OCI-LY1 (cell line): ENCODE data around the gene TTLL9.

ENCODE experiments used
- H2AFZ ChIP-seq: fragments of 200-600 bp; sonication (generic), shearing (Covaris generic); 2 replicates; pipeline ENCODE4 v1.6.0; 2014; ENCODE audit warnings: antibody characterized with exemption, mild to moderate bottlenecking, low read length
- H3F3A ChIP-seq: fragments of 200-600 bp; sonication (generic), shearing (Covaris generic); 2 replicates; pipeline ENCODE4 v1.6.0; 2014; ENCODE audit warnings: mild to moderate bottlenecking, antibody characterized with exemption, low read length, moderate library complexity; ENCODE audit not compliant: insufficient read depth
- H3K27ac ChIP-seq: fragments of 200-600 bp; sonication (generic); 2 replicates; pipeline ENCODE4 v1.5.1; 2014; ENCODE audit warnings: low read length, mixed run types, mild to moderate bottlenecking, low read depth; ENCODE audit not compliant: poor library complexity, severe bottlenecking
- H3K27me3 ChIP-seq: fragments of 200-600 bp; sonication (generic); 2 replicates; pipeline ENCODE4 v1.6.0; 2014; ENCODE audit warnings: antibody characterized with exemption, mild to moderate bottlenecking, low read length, moderate library complexity; ENCODE audit not compliant: insufficient read depth
- H3K36me3 ChIP-seq: fragments of 200-600 bp; sonication (generic); 2 replicates; pipeline ENCODE4 v1.6.1; 2014; ENCODE audit warnings: mild to moderate bottlenecking, antibody characterized with exemption, low read length, moderate library complexity, mixed read lengths; ENCODE audit not compliant: insufficient read depth
- H3K4me1 ChIP-seq: fragments of 200-600 bp; sonication (generic); 2 replicates; pipeline ENCODE4 v1.5.1; 2014; ENCODE audit warnings: mild to moderate bottlenecking, low read length, moderate library complexity; ENCODE audit not compliant: insufficient read depth, severe bottlenecking
- H3K4me2 ChIP-seq: fragments of 200-600 bp; sonication (generic), shearing (Covaris generic); 2 replicates; pipeline ENCODE4 v1.6.1; 2014; ENCODE audit warnings: low read length
- H3K4me3 ChIP-seq: fragments of 200-600 bp; sonication (generic); 2 replicates; pipeline ENCODE4 v1.5.1; 2014; ENCODE audit warnings: low read length, low read depth, mild to moderate bottlenecking, mixed read lengths; ENCODE audit not compliant: poor library complexity, severe bottlenecking
- H3K79me2 ChIP-seq: fragments of 200-600 bp; shearing (Covaris generic); 2 replicates; pipeline ENCODE4 v1.6.1; 2016; ENCODE audit warnings: mixed run types, low read length, mixed read lengths; ENCODE audit not compliant: insufficient read depth
- H3K9ac ChIP-seq: fragments of 200-600 bp; sonication (generic), shearing (Covaris generic); 2 replicates; pipeline ENCODE4 v1.6.1; 2014; ENCODE audit warnings: mild to moderate bottlenecking, low read length, mixed read lengths
- H3K9me2 ChIP-seq: fragments of 200-600 bp; sonication (generic), shearing (Covaris generic); 2 replicates; pipeline ENCODE4 v1.6.1; 2014; ENCODE audit warnings: low read depth, mild to moderate bottlenecking, low read length, mixed read lengths
- H3K9me3 ChIP-seq: fragments of 200-600 bp; shearing (Covaris generic); 2 replicates; pipeline ENCODE4 v1.6.1; 2014; ENCODE audit warnings: low read length, mixed read lengths
- H4K20me1 ChIP-seq: fragments of 200-600 bp; sonication (generic), shearing (Covaris generic); 2 replicates; pipeline ENCODE4 v1.6.0; 2016; ENCODE audit warnings: mild to moderate bottlenecking, low read length; ENCODE audit not compliant: insufficient read depth
- CTCF ChIP-seq: fragments of 200-600 bp; sonication (generic), shearing (Covaris generic); IDR thresholded peaks from 2 replicates; pipeline ENCODE4 v1.5.1; 2017; ENCODE audit warnings: mild to moderate bottlenecking, antibody characterized with exemption, low read length, moderate library complexity, mixed read lengths
- EZH2 ChIP-seq: fragments of 200-600 bp; sonication (generic), shearing (Covaris generic); IDR thresholded peaks from 2 replicates; pipeline ENCODE4 v1.8.0; 2017; ENCODE audit warnings: borderline replicate concordance, mixed run types, mild to moderate bottlenecking, antibody characterized with exemption, low read length, moderate library complexity, mixed read lengths

The TTLL9 gene

GRCh38 chr20:31949877-31950646, 79.6 kb downstream of the TTLL9 start:
- H3K27me3 ChIP-seq = no peaks in the 10 kb centered on the region

GRCh38 chr20:31951203-31951529, 80.7 kb downstream of the TTLL9 start:
- H3K4me3 ChIP-seq = peak overlapping the region; percentile 98
- peak overlapping the region; percentile 100 for H3K4me2 ChIP-seq
- TF ChIP-seq CTCF (no peak), EZH2 (no peak)
- H3K9ac ChIP-seq = peak overlapping the region; percentile 99
- H4K20me1 ChIP-seq = no peaks in the 10 kb centered on the region
- H3F3A ChIP-seq = no peaks in the 10 kb centered on the region
- no peaks in the 10 kb centered on the region for H3K9me3 ChIP-seq
- peaks cover 20% of the 10 kb centered on the region for H3K79me2 ChIP-seq
- no peak overlapping the region for H3K27ac ChIP-seq
- H3K36me3 ChIP-seq = peaks cover 43% of the 10 kb centered on the region
- no peaks in the 10 kb centered on the region for H3K27me3 ChIP-seq
- no peak overlapping the region for H2AFZ ChIP-seq
- no peaks in the 10 kb centered on the region for H3K9me2 ChIP-seq
- peaks cover 16% of the 10 kb centered on the region for H3K4me1 ChIP-seq

More at GRCh38 chr20:31949877-31950646, 79.6 kb downstream of the TTLL9 start:
- H3K9ac ChIP-seq = peak overlapping the region; percentile 99; the same call in 1 of the 2 replicates
- H3K4me3 ChIP-seq = peak overlapping the region; percentile 98
- no peaks in the 10 kb centered on the region for H4K20me1 ChIP-seq
- no peak for TF ChIP-seq CTCF
- no peak for TF ChIP-seq EZH2
- peaks cover 54% of the 10 kb centered on the region for H3K36me3 ChIP-seq
- H3K9me3 ChIP-seq = no peaks in the 10 kb centered on the region
- peaks cover 20% of the 10 kb centered on the region for H3K79me2 ChIP-seq
- no peak overlapping the region for H3K27ac ChIP-seq
- H3K9me2 ChIP-seq = no peaks in the 10 kb centered on the region
- H3F3A ChIP-seq = no peaks in the 10 kb centered on the region
- H2AFZ ChIP-seq = no peak overlapping the region
- H3K4me1 ChIP-seq = peaks cover 16% of the 10 kb centered on the region
- peak overlapping the region; percentile 100 for H3K4me2 ChIP-seq

- Histone ChIP-seq H3K4me2 (peak within 1 kb of the TSS; percentile 100), H4K20me1 (no peaks in the 10 kb centered on the region), H3K4me1 (peaks cover 16% of the 10 kb centered on the region), H3K79me2 (peaks cover 20% of the 10 kb centered on the region), H3K27me3 (no peaks in the 10 kb centered on the region), H3K9ac (peak within 1 kb of the TSS; percentile 99), H3K4me3 (peak within 1 kb of the TSS; percentile 98), H3K9me2 (no peaks in the 10 kb centered on the region), H2AFZ (no peak within 1 kb of the TSS), H3K9me3 (no peaks in the 10 kb centered on the region), H3K27ac (no peak within 1 kb of the TSS), H3K36me3 (peaks cover 37% of the 10 kb centered on the region), H3F3A (no peaks in the 10 kb centered on the region)
- TF ChIP-seq EZH2 = no peak
- TF ChIP-seq CTCF = peak; percentile 92
These were observed 81.4 kb downstream of the TTLL9 start, which contains the start of gene PDRG1 for GRCh38 chr20:31951530-31952453. Gene PDRG1, minus strand, starts transcription at chr20:31952046. Its CDS starts 85 bp downstream, at chr20:31951961.
